CD4-positive, alpha-beta T cell treated with Interleukin-21 for 1 hour (primary cell): ENCODE data around the gene HLA-DRB1.
A peak's percentile ranks its signal among the peaks of the same experiment; 100 is the strongest.
"Not testable (repeated sequence)": the region's sequence is repeated elsewhere in the genome, so short reads cannot be mapped to it uniquely, and the experiment has no call there.

ENCODE experiments used
- DNase-seq: peaks from one replicate; pipeline ENCODE4 v3.0.0-alpha.2; 2020

Gene HLA-DRB1

DNA sequence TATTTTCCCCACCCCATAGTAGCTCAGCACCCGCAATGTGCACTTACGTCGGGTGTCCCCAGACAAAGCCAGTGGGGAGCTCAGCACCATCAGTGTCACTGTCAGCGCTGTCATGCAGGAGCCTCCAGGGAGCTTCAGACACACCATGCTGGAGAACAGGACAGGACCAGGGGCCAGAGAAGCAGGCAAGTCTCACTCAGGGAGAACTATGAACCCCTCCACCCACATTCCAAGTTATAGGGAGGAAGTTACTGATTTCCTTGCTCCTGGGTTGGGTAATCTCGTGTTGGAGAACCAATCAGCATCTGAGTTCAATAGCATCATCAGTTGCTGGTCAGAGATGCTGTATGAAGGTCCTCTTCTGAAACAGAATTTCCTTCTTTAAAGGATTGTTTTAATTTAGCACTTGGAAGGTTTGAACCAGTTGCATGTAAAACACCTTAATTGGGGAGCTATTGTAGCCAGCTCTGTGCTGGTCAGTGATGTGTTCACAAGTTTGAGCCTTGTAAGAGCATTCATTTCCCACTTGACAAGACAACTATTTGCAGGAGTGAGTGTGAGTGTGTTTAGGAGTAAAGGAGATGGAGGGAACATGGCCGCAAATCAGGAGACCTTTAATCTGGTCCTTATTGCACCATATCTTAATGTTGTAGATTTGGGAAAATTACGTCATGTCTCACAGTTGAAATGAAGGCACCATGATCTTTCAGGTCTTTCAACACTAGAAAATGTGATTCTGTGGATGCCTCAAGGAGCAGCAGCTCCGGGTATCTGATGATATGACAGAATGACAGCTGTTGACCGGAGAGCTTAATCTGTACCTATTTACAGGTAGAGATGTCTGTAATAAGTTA lies at the start of gene HLA-DRB1:
HLA-DRB1 (minus strand) TSS at position 253 of the 854 bp plus-strand sequence; CDS start at position 147, 106 bp downstream.
- DNase-seq = peak; percentile 69

GRCh38 chr6:32638532-32639219 lies 49.0 kb upstream of the HLA-DRB1 start:
- no peak for DNase-seq

DNA sequence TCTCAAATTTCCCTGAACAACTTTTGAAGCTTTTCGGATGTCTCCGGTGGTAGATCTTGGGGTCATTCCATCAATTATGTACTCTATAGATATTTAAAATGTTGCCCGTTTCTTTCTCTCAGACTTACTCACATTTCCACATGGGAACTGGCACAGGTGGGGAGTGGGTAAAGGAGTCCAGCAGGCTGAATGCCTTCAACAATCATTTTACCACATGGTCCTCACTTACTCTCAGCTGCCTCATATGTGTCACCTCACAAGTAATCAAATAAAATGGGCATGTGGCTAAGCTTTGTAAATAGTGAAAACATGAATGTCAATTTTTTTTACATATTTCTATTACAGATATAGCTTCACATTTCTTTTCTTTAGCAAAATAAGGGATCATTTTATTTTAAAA lies 48.2 kb upstream of the HLA-DRB1 start:
- no peak for DNase-seq

DNA sequence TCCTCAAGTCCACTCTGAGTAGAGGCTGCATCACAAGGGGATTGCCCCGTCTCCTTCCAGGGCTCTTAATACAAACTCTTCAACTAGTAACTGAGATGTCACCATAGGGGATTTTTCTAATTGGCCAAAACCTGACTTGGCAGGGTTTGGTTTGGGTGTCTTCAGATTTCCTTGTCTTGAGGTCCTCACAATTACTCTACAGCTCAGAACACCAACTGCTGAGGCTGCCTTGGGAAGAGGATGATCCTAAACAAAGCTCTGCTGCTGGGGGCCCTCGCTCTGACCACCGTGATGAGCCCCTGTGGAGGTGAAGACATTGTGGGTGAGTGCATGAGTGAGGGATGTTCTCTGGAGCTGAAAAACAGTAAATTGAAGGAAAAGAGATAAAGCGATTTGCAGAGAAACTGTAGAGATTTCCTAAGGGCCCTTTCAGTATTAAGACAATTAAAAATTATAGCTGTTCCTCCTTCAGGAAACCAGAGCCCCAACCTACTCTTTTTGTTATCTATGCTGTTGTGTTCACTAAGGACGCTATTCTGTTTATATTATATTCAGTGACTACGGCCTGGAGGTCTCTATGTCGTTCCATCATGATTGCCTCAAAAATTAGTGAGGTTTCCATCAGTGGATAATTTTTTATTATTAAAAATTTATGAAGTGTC lies 47.7 kb upstream of the HLA-DRB1 start, which contains the start of gene HLA-DQA1:
HLA-DQA1 (plus strand) TSS at position 188 of the 662 bp plus-strand sequence; CDS start at position 241, 53 bp downstream.
- peak; percentile 78 for DNase-seq

DNA sequence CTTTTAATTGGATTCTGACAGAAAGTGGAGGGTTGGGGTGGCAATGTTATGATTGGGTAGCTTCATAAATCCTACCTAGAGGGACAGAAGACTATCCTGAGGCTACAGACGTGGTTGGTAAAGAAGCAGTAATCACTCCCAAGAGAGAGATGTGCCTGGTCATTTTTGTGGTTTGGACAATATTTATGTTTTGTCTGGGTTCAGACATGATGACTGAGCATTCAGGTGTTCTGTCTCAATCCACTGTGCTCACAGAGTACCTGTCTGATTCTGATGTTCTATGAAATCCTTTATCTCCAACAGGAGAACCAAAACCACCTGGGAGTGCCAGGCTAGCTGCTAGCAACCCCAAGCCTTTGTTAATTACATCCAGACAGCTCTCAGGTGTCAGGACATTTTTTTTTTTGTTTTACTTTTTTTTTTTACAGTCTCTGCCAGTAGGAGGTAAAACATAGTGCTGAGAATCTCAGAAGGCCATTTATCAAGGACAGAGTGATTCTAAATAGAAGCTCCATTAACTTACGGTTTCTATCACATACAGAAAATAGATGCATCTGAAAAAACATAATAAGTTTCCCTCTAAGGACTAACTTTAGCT lies 46.0 kb upstream of the HLA-DRB1 start:
- no peak for DNase-seq

DNA sequence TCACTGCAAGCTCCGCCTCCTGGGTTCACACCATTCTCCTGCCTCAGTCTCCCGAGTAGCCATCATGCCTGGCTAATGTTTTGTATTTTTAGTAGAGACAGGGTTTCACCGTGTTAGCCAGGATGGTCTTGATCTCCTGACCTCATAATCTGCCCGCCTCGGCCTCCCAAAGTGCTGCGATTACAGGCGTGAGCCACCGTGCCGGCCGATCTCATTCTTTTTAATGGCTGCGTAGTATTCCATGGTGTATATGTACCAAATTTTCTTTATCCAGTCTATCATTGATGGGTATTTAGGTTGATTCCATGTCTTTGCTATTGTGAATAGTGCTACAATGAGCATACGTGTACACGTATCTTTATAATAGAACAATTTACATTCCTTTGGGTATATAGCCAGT lies 40.1 kb upstream of the HLA-DRB1 start:
- DNase-seq = not testable (repeated sequence)

GRCh38 chr6:32627831-32628230 lies 38.2 kb upstream of the HLA-DRB1 start:
- peak; percentile 51 for DNase-seq

- DNase-seq = no peak
Observed at GRCh38 chr6:32627249-32627648, 37.6 kb upstream of the HLA-DRB1 start.

DNA sequence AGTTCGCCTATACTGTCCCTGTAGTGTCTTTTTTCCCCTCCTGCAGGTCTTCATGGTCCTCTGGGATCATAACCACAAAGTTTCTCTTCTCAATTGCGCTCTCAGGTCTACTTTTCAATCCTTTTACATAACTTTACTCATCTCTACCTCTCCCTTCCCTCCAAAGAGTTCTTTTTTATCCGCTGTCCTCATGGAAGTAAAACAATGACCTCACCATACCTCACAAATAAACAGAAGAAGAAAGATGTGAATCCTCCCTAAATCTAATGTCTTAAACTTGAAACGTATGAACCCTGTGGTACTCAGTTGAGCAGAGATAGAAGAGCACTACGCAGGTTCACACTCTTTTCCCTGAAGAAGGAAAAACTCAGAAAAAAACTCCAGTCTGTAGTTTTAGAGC lies 35.5 kb upstream of the HLA-DRB1 start:
- no peak for DNase-seq

- DNase-seq = no peak
Observed at GRCh38 chr6:32624565-32624964, 34.9 kb upstream of the HLA-DRB1 start.

GRCh38 chr6:32623693-32624092 lies 34.0 kb upstream of the HLA-DRB1 start:
- DNase-seq = no peak

GRCh38 chr6:32622545-32623401 lies 33.1 kb upstream of the HLA-DRB1 start:
- peak; percentile 89 for DNase-seq

DNA sequence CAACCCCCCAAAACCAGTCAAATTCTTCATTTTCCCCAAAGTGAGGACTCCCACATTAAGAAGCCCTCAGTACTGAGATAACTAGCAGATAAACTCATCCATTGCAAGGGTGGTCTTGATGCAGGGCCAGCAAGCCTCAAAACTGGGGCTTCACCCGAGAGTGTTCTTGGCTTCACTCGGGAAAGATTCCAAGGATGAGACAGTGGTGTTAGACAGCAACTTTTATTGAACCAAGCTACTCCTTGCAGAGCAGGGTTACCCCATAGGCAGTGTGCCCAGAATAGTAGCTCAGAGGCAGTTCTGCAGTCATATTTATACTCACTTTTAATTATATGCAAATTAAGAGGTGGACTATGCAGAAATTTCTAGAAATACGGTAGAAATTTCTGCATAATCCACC lies 31.7 kb upstream of the HLA-DRB1 start:
- no peak for DNase-seq

DNA sequence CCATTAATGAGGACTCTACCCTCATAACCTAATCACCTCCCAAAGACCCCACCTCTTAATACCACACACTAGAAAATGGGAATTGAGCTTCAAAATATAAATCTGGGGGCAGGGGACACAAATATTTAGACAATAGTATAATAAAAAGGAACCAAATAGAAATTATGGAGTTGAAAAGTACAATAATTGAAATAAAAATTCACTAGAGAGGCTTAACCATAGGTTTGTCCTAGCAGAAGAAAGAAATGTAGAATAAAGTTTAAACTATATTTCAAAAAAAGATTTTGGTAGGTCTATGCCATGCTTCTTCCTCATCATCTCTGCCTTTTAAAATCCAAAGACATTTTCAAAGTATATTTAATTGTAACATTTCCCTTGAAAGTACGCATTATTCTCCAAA lies 28.1 kb upstream of the HLA-DRB1 start:
- DNase-seq = no peak

- DNase-seq = no peak
Observed at GRCh38 chr6:32615885-32616532, 26.4 kb upstream of the HLA-DRB1 start.

GRCh38 chr6:32614366-32615081 lies 24.9 kb upstream of the HLA-DRB1 start:
- no peak for DNase-seq

- no peak for DNase-seq
Observed at GRCh38 chr6:32613475-32613874, 23.8 kb upstream of the HLA-DRB1 start.

DNA sequence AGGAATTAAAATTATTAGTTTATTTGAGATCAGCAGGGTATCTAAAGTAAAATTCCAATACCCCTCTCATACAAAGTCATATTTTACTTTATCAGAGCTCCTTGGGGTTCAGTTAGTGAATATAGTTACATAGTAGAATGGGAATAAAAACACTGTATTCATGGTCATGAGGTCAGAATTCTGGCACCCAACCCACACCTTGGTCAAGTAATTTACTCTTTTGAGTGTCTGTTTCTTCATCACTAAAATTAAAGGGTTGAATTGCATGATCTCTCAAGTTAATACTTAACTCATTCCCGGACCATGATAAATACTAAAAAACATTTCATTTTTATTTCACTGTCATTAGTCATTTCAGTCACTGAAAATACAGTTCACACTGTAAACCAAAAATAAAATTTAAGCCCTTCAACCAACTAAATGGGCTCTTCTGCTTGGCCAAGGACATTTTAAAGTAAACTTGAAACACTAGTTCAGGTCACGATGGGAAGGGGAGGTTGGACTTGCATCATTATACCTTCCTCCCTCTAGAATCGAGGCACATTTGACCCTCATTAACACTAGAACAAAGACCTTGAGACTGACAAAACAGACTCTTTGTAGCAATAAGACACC lies 21.1 kb upstream of the HLA-DRB1 start:
- DNase-seq = no peak

- peak; percentile 86 for DNase-seq
Observed at GRCh38 chr6:32609731-32610640, 20.3 kb upstream of the HLA-DRB1 start.
